ENCODE measurements around the gene DDX23.

DDX23 gene

GRCh38 chr12:48812389-48812788 is 39.6 kb downstream of the DDX23 start:
- Histone ChIP-seq H3K36me3 (ENCODE audit: control insufficient read depth, insufficient read depth, low read length) (no peaks in the 10 kb centered on the region), H3K4me3 (ENCODE audit: low read depth, low read length) (no peak overlapping the region), H3K27ac (ENCODE audit: low read depth, low read length) (no peak overlapping the region), H3K9ac (ENCODE audit: low read depth, low read length) (no peak overlapping the region), H3K9me3 (ENCODE audit: control insufficient read depth, insufficient read depth, low read length) (no peaks in the 10 kb centered on the region), H3K27me3 (ENCODE audit: control insufficient read depth, insufficient read depth, low read length) (peaks cover 42% of the 10 kb centered on the region), H3K4me1 (ENCODE audit: control insufficient read depth, insufficient read depth, low read length) (peaks cover 14% of the 10 kb centered on the region)

DNA sequence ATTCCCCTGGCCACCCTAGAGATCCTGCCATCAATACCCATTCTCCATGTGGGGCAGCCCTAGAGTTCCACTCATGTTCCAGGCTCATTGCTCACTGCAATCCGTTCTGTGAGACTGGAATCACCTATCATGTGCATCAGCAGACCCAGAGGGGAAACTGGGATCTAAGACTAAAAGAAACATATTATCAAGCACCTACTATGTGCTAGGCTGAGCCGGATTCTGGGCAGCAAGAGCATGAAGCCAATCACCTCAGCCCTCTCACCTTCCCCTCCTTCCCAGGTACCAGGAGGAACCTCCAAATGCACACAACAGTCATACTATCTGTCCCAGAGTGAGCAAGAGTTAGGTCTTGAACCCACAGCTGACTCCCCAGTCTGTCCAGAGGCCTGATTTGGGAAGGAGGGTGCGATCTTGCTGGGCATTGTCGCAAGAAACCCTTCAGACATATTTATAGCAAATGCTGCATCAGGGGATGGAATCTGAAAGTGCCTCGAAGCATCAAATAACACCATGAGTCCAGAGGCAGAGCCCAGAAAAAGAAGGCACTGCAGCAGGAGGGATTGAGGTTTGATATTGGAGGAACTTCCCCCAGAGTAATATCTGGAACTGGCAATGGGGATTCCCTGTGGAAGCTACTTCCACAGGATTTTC is 40.4 kb downstream of the DDX23 start:
- H3K9me3 ChIP-seq (ENCODE audit: control insufficient read depth, insufficient read depth, low read length) = no peaks in the 10 kb centered on the region
- peaks cover 33% of the 10 kb centered on the region for H3K27me3 ChIP-seq (ENCODE audit: control insufficient read depth, insufficient read depth, low read length)
- no peak overlapping the region for H3K27ac ChIP-seq (ENCODE audit: low read depth, low read length)
- peaks cover 14% of the 10 kb centered on the region for H3K4me1 ChIP-seq (ENCODE audit: control insufficient read depth, insufficient read depth, low read length)
- H3K9ac ChIP-seq (ENCODE audit: low read depth, low read length) = no peak overlapping the region
- H3K4me3 ChIP-seq (ENCODE audit: low read depth, low read length) = no peak overlapping the region
- no peaks in the 10 kb centered on the region for H3K36me3 ChIP-seq (ENCODE audit: control insufficient read depth, insufficient read depth, low read length)

- Histone ChIP-seq H3K27me3 (ENCODE audit: control insufficient read depth, insufficient read depth, low read length) (peaks cover 27% of the 10 kb centered on the region), H3K36me3 (ENCODE audit: control insufficient read depth, insufficient read depth, low read length) (no peaks in the 10 kb centered on the region), H3K9ac (ENCODE audit: low read depth, low read length) (no peak overlapping the region), H3K4me1 (ENCODE audit: control insufficient read depth, insufficient read depth, low read length) (peaks cover 13% of the 10 kb centered on the region), H3K9me3 (ENCODE audit: control insufficient read depth, insufficient read depth, low read length) (no peaks in the 10 kb centered on the region), H3K27ac (ENCODE audit: low read depth, low read length) (peak overlapping the region; percentile 17), H3K4me3 (ENCODE audit: low read depth, low read length) (no peak overlapping the region)
Measured at GRCh38 chr12:48810903-48811431, 41.0 kb downstream of the DDX23 start.

DNA sequence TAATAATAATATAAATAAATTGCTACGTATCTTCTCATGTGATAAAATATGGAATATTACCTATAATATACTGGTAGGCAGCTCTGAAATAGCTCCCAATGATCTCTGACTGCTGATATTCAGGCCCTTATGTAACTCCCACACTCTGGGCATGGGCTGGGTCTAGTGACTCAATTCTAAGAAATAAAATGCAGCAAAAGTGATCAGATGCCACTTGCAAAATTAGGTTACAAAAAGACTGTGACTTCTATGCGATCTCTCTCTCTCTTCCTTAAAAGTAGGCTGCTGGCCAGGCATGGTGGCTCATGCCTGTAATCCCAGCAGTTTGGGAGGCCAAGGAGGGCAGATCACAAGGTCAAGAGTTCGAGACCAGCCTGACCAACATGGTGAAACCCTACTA is 44.0 kb downstream of the DDX23 start:
- Histone ChIP-seq H3K4me3 (ENCODE audit: low read depth, low read length) (no peak overlapping the region), H3K27me3 (ENCODE audit: control insufficient read depth, insufficient read depth, low read length) (peaks cover 24% of the 10 kb centered on the region), H3K36me3 (ENCODE audit: control insufficient read depth, insufficient read depth, low read length) (no peaks in the 10 kb centered on the region), H3K9ac (ENCODE audit: low read depth, low read length) (no peak overlapping the region), H3K4me1 (ENCODE audit: control insufficient read depth, insufficient read depth, low read length) (peaks cover 11% of the 10 kb centered on the region), H3K9me3 (ENCODE audit: control insufficient read depth, insufficient read depth, low read length) (no peaks in the 10 kb centered on the region), H3K27ac (ENCODE audit: low read depth, low read length) (no peak overlapping the region)

GRCh38 chr12:48803675-48804074 is 48.3 kb downstream of the DDX23 start:
- Histone ChIP-seq H3K36me3 (ENCODE audit: control insufficient read depth, insufficient read depth, low read length) (no peaks in the 10 kb centered on the region), H3K4me3 (ENCODE audit: low read depth, low read length) (no peak overlapping the region), H3K9me3 (ENCODE audit: control insufficient read depth, insufficient read depth, low read length) (no peaks in the 10 kb centered on the region), H3K27ac (ENCODE audit: low read depth, low read length) (no peak overlapping the region), H3K27me3 (ENCODE audit: control insufficient read depth, insufficient read depth, low read length) (no peaks in the 10 kb centered on the region), H3K4me1 (ENCODE audit: control insufficient read depth, insufficient read depth, low read length) (no peaks in the 10 kb centered on the region), H3K9ac (ENCODE audit: low read depth, low read length) (no peak overlapping the region)

DNA sequence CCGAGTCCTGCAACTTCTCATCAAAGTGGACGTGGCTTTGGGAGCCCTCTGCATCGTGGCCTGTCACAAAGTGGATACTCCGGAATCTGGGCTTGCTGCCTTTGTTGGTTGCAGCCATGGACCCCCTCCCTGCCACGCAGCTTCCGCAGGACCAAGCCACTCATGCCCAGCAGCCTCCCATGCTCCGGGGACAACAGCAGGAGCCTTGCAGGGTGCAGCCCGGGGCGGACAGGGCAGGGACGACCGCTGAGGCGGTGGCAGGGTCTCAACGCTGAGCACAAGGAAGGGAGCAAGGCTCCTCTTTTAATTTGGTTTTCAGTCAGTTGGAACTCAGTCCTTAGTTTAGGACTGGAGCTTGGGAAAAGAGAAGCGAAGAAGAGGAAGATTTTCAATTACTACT is 51.0 kb downstream of the DDX23 start:
- H3K9ac ChIP-seq (ENCODE audit: low read depth, low read length) = no peak overlapping the region
- H3K27me3 ChIP-seq (ENCODE audit: control insufficient read depth, insufficient read depth, low read length) = no peaks in the 10 kb centered on the region
- no peaks in the 10 kb centered on the region for H3K36me3 ChIP-seq (ENCODE audit: control insufficient read depth, insufficient read depth, low read length)
- no peaks in the 10 kb centered on the region for H3K4me1 ChIP-seq (ENCODE audit: control insufficient read depth, insufficient read depth, low read length)
- H3K9me3 ChIP-seq (ENCODE audit: control insufficient read depth, insufficient read depth, low read length) = no peaks in the 10 kb centered on the region
- no peak overlapping the region for H3K4me3 ChIP-seq (ENCODE audit: low read depth, low read length)
- H3K27ac ChIP-seq (ENCODE audit: low read depth, low read length) = no peak overlapping the region

DNA sequence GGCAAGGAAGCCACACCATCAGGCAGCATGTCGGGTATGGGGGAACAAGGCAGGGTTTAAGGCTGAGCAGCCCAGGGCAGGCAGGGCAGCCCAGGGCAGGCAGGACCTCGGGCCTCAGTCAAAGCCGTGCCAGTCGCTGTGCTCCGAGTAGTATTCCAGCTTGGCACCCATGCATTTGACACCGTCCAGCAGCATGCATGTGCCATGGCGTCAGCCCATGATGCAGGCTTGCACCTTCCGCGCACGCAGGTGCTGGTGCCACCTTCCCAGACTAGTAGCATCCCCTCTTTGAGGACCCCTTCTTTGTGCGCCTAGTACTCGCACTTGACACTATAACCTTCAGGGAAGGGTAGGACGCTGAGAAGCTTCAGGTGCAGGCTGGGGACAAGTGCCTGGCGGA is 51.5 kb downstream of the DDX23 start:
- H3K4me1 ChIP-seq (ENCODE audit: control insufficient read depth, insufficient read depth, low read length) = no peaks in the 10 kb centered on the region
- H3K4me3 ChIP-seq (ENCODE audit: low read depth, low read length) = no peak overlapping the region
- H3K9ac ChIP-seq (ENCODE audit: low read depth, low read length) = no peak overlapping the region
- H3K27ac ChIP-seq (ENCODE audit: low read depth, low read length) = no peak overlapping the region
- H3K36me3 ChIP-seq (ENCODE audit: control insufficient read depth, insufficient read depth, low read length) = no peaks in the 10 kb centered on the region
- no peaks in the 10 kb centered on the region for H3K27me3 ChIP-seq (ENCODE audit: control insufficient read depth, insufficient read depth, low read length)
- H3K9me3 ChIP-seq (ENCODE audit: control insufficient read depth, insufficient read depth, low read length) = no peaks in the 10 kb centered on the region

- Histone ChIP-seq H3K9me3 (ENCODE audit: control insufficient read depth, insufficient read depth, low read length) (no peaks in the 10 kb centered on the region), H3K4me1 (ENCODE audit: control insufficient read depth, insufficient read depth, low read length) (peaks cover 8% of the 10 kb centered on the region), H3K27ac (ENCODE audit: low read depth, low read length) (no peak overlapping the region), H3K36me3 (ENCODE audit: control insufficient read depth, insufficient read depth, low read length) (no peaks in the 10 kb centered on the region), H3K27me3 (ENCODE audit: control insufficient read depth, insufficient read depth, low read length) (no peaks in the 10 kb centered on the region), H3K4me3 (ENCODE audit: low read depth, low read length) (no peak overlapping the region), H3K9ac (ENCODE audit: low read depth, low read length) (no peak overlapping the region)
Measured at GRCh38 chr12:48796976-48797375, 55.0 kb downstream of the DDX23 start.

GRCh38 chr12:48795550-48796455 is 56.2 kb downstream of the DDX23 start:
- no peak overlapping the region for H3K27ac ChIP-seq (ENCODE audit: low read depth, low read length)
- H3K36me3 ChIP-seq (ENCODE audit: control insufficient read depth, insufficient read depth, low read length) = no peaks in the 10 kb centered on the region
- no peak overlapping the region for H3K4me3 ChIP-seq (ENCODE audit: low read depth, low read length)
- H3K9ac ChIP-seq (ENCODE audit: low read depth, low read length) = no peak overlapping the region
- H3K4me1 ChIP-seq (ENCODE audit: control insufficient read depth, insufficient read depth, low read length) = peaks cover 8% of the 10 kb centered on the region
- no peaks in the 10 kb centered on the region for H3K27me3 ChIP-seq (ENCODE audit: control insufficient read depth, insufficient read depth, low read length)
- H3K9me3 ChIP-seq (ENCODE audit: control insufficient read depth, insufficient read depth, low read length) = no peaks in the 10 kb centered on the region

- Histone ChIP-seq H3K4me1 (ENCODE audit: control insufficient read depth, insufficient read depth, low read length) (peaks cover 14% of the 10 kb centered on the region), H3K9ac (ENCODE audit: low read depth, low read length) (no peak overlapping the region), H3K27ac (ENCODE audit: low read depth, low read length) (no peak overlapping the region), H3K9me3 (ENCODE audit: control insufficient read depth, insufficient read depth, low read length) (no peaks in the 10 kb centered on the region), H3K4me3 (ENCODE audit: low read depth, low read length) (no peak overlapping the region), H3K36me3 (ENCODE audit: control insufficient read depth, insufficient read depth, low read length) (no peaks in the 10 kb centered on the region), H3K27me3 (ENCODE audit: control insufficient read depth, insufficient read depth, low read length) (no peaks in the 10 kb centered on the region)
Measured at GRCh38 chr12:48794870-48795269, 57.1 kb downstream of the DDX23 start.

DNA sequence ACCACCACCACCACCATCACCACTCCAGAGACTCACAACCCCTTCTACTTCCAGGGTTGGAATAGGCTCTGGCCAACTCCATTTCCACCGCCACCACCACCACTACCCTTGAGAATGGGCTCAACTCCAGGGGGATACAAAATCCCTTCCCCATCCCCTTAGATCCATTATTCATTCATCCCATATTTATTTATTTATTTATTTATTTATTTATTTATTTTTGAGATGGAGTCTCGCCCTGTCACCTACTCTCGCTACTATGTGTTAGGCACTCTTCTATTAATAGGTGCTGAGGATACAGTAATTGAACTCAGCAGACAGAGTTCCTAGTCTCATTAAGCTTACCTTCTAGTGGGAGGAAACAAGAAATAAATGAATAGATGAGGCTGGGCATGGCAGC is 58.3 kb downstream of the DDX23 start:
- no peak overlapping the region for H3K4me3 ChIP-seq (ENCODE audit: low read depth, low read length)

More for the DNA sequence above, 58.3 kb downstream of the DDX23 start:
- no peaks in the 10 kb centered on the region for H3K27me3 ChIP-seq (ENCODE audit: control insufficient read depth, insufficient read depth, low read length)
- H3K4me1 ChIP-seq (ENCODE audit: control insufficient read depth, insufficient read depth, low read length) = peaks cover 16% of the 10 kb centered on the region
- H3K36me3 ChIP-seq (ENCODE audit: control insufficient read depth, insufficient read depth, low read length) = no peaks in the 10 kb centered on the region
- no peak overlapping the region for H3K27ac ChIP-seq (ENCODE audit: low read depth, low read length)
- no peak overlapping the region for H3K9ac ChIP-seq (ENCODE audit: low read depth, low read length)
- no peaks in the 10 kb centered on the region for H3K9me3 ChIP-seq (ENCODE audit: control insufficient read depth, insufficient read depth, low read length)
